PC-9 (cell line): ENCODE results near the gene DPH2.

Experiments used
- EZH2 ChIP-seq: fragments of 200-600 bp; sonication (generic); IDR thresholded peaks from 2 replicates; pipeline ENCODE4 v1.8.0; 2017; ENCODE audit warnings: antibody characterized with exemption, low read depth
- TF ChIP-seq, protein P1 (sequence below): fragments of 200-600 bp; sonication (generic); conservative IDR thresholded peaks from 2 replicates; pipeline ENCODE4 v1.6.1; 2017; ENCODE audit warnings: mixed run types, antibody characterized with exemption, mild to moderate bottlenecking, moderate library complexity

GRCh38 chr1:43973981-43974442, 4.2 kb downstream of the DPH2 start:
- TF ChIP-seq, protein P1, sequence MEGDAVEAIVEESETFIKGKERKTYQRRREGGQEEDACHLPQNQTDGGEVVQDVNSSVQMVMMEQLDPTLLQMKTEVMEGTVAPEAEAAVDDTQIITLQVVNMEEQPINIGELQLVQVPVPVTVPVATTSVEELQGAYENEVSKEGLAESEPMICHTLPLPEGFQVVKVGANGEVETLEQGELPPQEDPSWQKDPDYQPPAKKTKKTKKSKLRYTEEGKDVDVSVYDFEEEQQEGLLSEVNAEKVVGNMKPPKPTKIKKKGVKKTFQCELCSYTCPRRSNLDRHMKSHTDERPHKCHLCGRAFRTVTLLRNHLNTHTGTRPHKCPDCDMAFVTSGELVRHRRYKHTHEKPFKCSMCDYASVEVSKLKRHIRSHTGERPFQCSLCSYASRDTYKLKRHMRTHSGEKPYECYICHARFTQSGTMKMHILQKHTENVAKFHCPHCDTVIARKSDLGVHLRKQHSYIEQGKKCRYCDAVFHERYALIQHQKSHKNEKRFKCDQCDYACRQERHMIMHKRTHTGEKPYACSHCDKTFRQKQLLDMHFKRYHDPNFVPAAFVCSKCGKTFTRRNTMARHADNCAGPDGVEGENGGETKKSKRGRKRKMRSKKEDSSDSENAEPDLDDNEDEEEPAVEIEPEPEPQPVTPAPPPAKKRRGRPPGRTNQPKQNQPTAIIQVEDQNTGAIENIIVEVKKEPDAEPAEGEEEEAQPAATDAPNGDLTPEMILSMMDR: no peak
- no peak for TF ChIP-seq EZH2
